HL-60 (cell line): ENCODE results near the gene APOL3.

Experiments used
- DNase-seq, 2 experiments: peaks; one replicate each; pipeline ENCODE4 v3.0.0-alpha.2; 2010 to 2020; ENCODE audit warnings: low read depth in 1 of 2, low spot score in 1 of 2
- H3K27ac ChIP-seq: fragments of 250-450 bp; sonication (Bioruptor Pico); replicated peaks from 2 replicates; pipeline ENCODE4 v1.5.1; 2020; ENCODE audit warnings: mild to moderate bottlenecking, moderate library complexity
- H3K27me3 ChIP-seq: fragments of 250-450 bp; sonication (Bioruptor Pico); 2 replicates; pipeline ENCODE4 v1.5.1; 2021; ENCODE audit warnings: mild to moderate bottlenecking, moderate library complexity; ENCODE audit not compliant: insufficient read depth, poor library complexity, severe bottlenecking
- H3K4me3 ChIP-seq: replicated peaks from 2 replicates; pipeline ENCODE4 v1.5.1; 2011; ENCODE audit warnings: mild to moderate bottlenecking, control low read depth, low read length; ENCODE audit not compliant: insufficient read depth
- CTCF ChIP-seq: IDR thresholded peaks from one replicate; pipeline ENCODE4 v1.5.1; 2011; ENCODE audit warnings: low read length, control low read depth, inconsistent platforms; ENCODE audit not compliant: insufficient read depth
- GABPA ChIP-seq: IDR thresholded peaks from 2 replicates; pipeline ENCODE4 v1.6.1; 2012; ENCODE audit warnings: low read depth
- POLR2AphosphoS5 ChIP-seq: IDR thresholded peaks from 2 replicates; pipeline ENCODE4 v1.6.1; 2012; ENCODE audit warnings: low read depth
- SPI1 ChIP-seq: IDR thresholded peaks from 2 replicates; pipeline ENCODE4 v1.6.1; 2012; ENCODE audit warnings: low read depth, mild to moderate bottlenecking, borderline replicate concordance
- TF ChIP-seq, protein P1 (sequence below): IDR thresholded peaks from 2 replicates; pipeline ENCODE4 v1.6.1; 2012; ENCODE audit warnings: low read depth; ENCODE audit not compliant: insufficient replicate concordance

The APOL3 gene

GRCh38 chr22:36129071-36129470 lies 31.5 kb downstream of the APOL3 start:
- TF ChIP-seq POLR2AphosphoS5 (no peak), CTCF (no peak)
- H3K27me3 ChIP-seq, result peaks cover 5% of the 10 kb centered on the region

DNA sequence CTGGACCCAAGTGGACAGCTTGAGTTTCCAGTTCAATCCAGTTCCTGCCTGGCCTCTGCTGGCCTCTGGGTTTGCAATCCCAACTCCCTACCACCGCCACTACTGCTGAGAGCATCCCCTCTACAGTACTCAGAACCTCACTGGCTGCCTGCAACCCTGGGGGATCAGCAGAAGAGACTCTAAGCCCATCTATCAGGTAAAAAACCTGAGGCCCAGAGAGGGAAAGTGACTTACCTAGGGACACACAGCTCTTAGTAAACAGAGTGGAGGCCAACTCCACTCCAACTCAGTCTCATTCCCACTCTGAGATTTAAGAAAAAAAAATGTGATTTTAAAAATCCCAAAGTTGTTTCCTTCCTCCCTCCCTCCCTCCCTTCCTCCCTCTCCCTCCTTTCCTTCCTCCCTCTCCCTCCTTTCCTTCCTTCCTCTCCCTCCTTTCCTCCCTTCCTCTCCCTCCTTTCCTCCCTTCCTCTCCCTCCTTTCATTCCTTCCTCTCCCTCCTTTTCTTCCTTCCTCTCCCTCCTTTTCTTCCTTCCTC lies 34.5 kb downstream of the APOL3 start:
- Histone ChIP-seq H3K4me3 (no peak overlapping the region), H3K27ac (no peak overlapping the region), H3K27me3 (peaks cover 5% of the 10 kb centered on the region)
- TF ChIP-seq CTCF (no peak), POLR2AphosphoS5 (no peak), SPI1 (no peak), GABPA (no peak)
- TF ChIP-seq, protein P1, sequence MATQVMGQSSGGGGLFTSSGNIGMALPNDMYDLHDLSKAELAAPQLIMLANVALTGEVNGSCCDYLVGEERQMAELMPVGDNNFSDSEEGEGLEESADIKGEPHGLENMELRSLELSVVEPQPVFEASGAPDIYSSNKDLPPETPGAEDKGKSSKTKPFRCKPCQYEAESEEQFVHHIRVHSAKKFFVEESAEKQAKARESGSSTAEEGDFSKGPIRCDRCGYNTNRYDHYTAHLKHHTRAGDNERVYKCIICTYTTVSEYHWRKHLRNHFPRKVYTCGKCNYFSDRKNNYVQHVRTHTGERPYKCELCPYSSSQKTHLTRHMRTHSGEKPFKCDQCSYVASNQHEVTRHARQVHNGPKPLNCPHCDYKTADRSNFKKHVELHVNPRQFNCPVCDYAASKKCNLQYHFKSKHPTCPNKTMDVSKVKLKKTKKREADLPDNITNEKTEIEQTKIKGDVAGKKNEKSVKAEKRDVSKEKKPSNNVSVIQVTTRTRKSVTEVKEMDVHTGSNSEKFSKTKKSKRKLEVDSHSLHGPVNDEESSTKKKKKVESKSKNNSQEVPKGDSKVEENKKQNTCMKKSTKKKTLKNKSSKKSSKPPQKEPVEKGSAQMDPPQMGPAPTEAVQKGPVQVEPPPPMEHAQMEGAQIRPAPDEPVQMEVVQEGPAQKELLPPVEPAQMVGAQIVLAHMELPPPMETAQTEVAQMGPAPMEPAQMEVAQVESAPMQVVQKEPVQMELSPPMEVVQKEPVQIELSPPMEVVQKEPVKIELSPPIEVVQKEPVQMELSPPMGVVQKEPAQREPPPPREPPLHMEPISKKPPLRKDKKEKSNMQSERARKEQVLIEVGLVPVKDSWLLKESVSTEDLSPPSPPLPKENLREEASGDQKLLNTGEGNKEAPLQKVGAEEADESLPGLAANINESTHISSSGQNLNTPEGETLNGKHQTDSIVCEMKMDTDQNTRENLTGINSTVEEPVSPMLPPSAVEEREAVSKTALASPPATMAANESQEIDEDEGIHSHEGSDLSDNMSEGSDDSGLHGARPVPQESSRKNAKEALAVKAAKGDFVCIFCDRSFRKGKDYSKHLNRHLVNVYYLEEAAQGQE, result no peak
- no peak for DNase-seq

More at GRCh38 chr22:36129071-36129470, 31.5 kb downstream of the APOL3 start:
- H3K4me3 ChIP-seq, result no peak overlapping the region
- H3K27ac ChIP-seq, result no peak overlapping the region
- no peak for DNase-seq

DNA sequence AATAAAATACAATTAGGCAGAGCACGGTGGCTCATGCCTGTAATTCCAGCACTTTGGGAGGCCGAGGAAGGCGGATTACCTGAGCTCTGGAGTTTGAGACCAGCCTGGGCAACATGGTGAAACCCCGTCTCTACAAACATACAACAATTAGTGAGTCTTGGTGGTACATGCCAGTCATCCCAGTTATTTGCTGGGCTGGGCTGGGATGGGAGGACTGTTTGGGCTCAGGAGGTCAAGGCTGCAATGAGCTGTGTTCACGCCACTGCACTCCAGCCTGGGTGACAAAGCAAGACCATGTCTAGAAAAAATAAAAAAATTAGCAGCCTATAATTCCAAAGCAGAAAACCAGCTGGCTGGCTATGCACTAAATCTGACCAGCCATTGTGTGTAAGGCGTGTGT lies 35.1 kb downstream of the APOL3 start:
- no peak for DNase-seq
- H3K27ac ChIP-seq, result no peak overlapping the region
- peaks cover 4% of the 10 kb centered on the region for H3K27me3 ChIP-seq
- TF ChIP-seq, protein P1, result no peak
- TF ChIP-seq GABPA (no peak), SPI1 (no peak), POLR2AphosphoS5 (no peak), CTCF (no peak)
- no peak overlapping the region for H3K4me3 ChIP-seq

DNA sequence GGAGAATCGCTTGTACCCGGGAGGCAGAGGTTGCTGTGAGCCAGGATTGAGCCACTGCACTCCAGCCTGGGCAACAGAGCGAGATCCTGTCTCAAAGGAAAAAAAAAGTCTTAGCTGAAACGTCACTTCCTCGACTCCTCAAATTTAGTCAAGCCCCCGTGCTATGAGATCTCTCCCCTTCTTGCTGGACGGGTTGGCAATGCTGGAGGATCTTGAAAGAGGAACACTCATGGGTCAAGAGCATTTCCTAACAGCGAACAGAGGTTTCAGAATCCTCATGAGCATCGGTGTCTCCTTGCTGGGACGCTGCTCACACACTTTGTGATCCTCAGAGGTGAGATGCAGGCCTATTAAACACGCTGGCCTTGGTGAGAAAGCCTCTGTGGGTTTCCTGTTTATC lies 35.9 kb downstream of the APOL3 start:
- TF ChIP-seq, protein P1, result no peak
- TF ChIP-seq GABPA (no peak), POLR2AphosphoS5 (no peak), SPI1 (no peak), CTCF (no peak)
- DNase-seq, result no peak
- H3K4me3 ChIP-seq, result no peak overlapping the region
- H3K27ac ChIP-seq, result no peak overlapping the region
- H3K27me3 ChIP-seq, result peaks cover 4% of the 10 kb centered on the region
